Liver (tissue), 3 donors: ENCODE measurements around the gene CHKA.

Experiments
- EGR1 ChIP-seq, 2 donors: IDR thresholded peaks; 2 replicates each; pipeline ENCODE4 v1.6.1; 2016 to 2018; ENCODE audit warnings: antibody characterized with exemption in 2 of 2, low read depth in 2 of 2
- GABPA ChIP-seq, 2 donors: IDR thresholded peaks in 1 of 2; conservative IDR thresholded peaks in 1 of 2; 2 replicates each; pipeline ENCODE4 v1.6.1; 2016; ENCODE audit warnings: antibody characterized with exemption in 2 of 2, mild to moderate bottlenecking in 1 of 2, moderate library complexity in 1 of 2
- JUND ChIP-seq, 2 donors: IDR thresholded peaks; 2 replicates each; pipeline ENCODE4 v1.6.1; 2016; ENCODE audit warnings: antibody characterized with exemption in 2 of 2
- NR2F2 ChIP-seq: IDR thresholded peaks from 2 replicates; pipeline ENCODE4 v1.6.1; 2016; ENCODE audit warnings: antibody characterized with exemption
- RAD21 ChIP-seq, 2 donors: IDR thresholded peaks; 2 replicates each; pipeline ENCODE4 v1.6.1; 2016; ENCODE audit warnings: antibody characterized with exemption in 2 of 2, mild to moderate bottlenecking in 2 of 2
- RXRA ChIP-seq, 2 donors: IDR thresholded peaks; 2 replicates each; pipeline ENCODE4 v1.6.1; 2017 to 2018; ENCODE audit warnings: antibody characterized with exemption in 2 of 2, mild to moderate bottlenecking in 1 of 2
- TAF1 ChIP-seq: conservative IDR thresholded peaks from 2 replicates; pipeline ENCODE4 v1.6.1; 2016; ENCODE audit warnings: antibody characterized with exemption, mild to moderate bottlenecking
- YY1 ChIP-seq: IDR thresholded peaks from 2 replicates; pipeline ENCODE4 v1.6.1; 2016; ENCODE audit warnings: antibody characterized with exemption, mild to moderate bottlenecking
- TF ChIP-seq, protein P1 (sequence below): fragments of 150-350 bp; IDR thresholded peaks from 2 replicates; pipeline ENCODE4 v1.5.1; 2017; ENCODE audit warnings: improper control_type of control experiment, low read depth, low read length; ENCODE audit not compliant: missing input control
- TF ChIP-seq, protein P2 (sequence below): IDR thresholded peaks from 2 replicates; pipeline ENCODE4 v1.6.1; 2016; ENCODE audit warnings: antibody characterized with exemption, mild to moderate bottlenecking
- TF ChIP-seq, protein P3 (sequence below): IDR thresholded peaks from 2 replicates; pipeline ENCODE4 v1.6.1; 2016; ENCODE audit warnings: antibody characterized with exemption
- TF ChIP-seq, protein P4 (sequence below): IDR thresholded peaks from 2 replicates; pipeline ENCODE4 v1.6.1; 2016; ENCODE audit warnings: antibody characterized with exemption
- donor health status: healthy.
- donor health status: healthy.

DNA sequence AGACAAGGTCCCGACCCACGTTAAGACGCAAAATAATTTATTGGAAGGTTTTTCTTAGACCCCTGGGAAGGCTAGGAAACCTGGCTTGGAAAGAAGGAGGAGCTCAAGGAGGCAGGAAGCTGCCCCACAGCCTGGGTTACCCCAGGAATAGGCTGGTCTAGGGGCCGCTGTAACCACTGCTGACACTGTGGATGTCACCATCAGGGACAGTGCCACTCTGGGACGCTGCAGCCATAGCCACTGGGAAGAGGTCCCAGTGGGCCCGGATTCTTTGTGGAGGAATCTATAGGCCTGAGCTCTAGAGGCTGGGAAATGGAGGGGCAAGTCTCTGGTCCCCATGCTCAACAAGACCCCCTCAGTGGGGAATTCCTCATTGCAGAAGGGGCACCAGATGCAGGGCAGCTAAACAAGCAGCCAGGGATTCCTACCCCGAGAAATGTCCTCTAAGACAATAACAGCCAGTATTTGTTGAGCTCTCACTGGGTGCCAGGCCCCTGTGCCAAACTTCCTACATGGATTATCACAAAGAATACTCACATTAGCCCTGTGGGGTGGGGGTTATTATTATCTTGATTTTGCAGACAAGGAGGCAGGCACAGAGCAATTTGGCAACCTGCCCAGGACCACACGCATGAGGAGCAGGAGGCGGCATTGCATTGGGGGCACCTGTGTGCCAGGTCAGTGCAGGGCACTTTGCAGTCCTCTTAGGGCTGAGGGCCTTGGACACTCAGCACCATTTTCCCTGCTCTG is 19.5 kb upstream of the CHKA start:
- no peak for TF ChIP-seq RAD21 (IDR thresholded peaks at IDR 0.05)
- no peak for TF ChIP-seq EGR1 (IDR thresholded peaks at IDR 0.05; ENCODE audit: low read depth in 2 of 2)
- TF ChIP-seq, protein P1, sequence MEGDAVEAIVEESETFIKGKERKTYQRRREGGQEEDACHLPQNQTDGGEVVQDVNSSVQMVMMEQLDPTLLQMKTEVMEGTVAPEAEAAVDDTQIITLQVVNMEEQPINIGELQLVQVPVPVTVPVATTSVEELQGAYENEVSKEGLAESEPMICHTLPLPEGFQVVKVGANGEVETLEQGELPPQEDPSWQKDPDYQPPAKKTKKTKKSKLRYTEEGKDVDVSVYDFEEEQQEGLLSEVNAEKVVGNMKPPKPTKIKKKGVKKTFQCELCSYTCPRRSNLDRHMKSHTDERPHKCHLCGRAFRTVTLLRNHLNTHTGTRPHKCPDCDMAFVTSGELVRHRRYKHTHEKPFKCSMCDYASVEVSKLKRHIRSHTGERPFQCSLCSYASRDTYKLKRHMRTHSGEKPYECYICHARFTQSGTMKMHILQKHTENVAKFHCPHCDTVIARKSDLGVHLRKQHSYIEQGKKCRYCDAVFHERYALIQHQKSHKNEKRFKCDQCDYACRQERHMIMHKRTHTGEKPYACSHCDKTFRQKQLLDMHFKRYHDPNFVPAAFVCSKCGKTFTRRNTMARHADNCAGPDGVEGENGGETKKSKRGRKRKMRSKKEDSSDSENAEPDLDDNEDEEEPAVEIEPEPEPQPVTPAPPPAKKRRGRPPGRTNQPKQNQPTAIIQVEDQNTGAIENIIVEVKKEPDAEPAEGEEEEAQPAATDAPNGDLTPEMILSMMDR: no peak
- TF ChIP-seq TAF1: no peak
- TF ChIP-seq RXRA (IDR thresholded peaks at IDR 0.05): no peak
- TF ChIP-seq, protein P2, sequence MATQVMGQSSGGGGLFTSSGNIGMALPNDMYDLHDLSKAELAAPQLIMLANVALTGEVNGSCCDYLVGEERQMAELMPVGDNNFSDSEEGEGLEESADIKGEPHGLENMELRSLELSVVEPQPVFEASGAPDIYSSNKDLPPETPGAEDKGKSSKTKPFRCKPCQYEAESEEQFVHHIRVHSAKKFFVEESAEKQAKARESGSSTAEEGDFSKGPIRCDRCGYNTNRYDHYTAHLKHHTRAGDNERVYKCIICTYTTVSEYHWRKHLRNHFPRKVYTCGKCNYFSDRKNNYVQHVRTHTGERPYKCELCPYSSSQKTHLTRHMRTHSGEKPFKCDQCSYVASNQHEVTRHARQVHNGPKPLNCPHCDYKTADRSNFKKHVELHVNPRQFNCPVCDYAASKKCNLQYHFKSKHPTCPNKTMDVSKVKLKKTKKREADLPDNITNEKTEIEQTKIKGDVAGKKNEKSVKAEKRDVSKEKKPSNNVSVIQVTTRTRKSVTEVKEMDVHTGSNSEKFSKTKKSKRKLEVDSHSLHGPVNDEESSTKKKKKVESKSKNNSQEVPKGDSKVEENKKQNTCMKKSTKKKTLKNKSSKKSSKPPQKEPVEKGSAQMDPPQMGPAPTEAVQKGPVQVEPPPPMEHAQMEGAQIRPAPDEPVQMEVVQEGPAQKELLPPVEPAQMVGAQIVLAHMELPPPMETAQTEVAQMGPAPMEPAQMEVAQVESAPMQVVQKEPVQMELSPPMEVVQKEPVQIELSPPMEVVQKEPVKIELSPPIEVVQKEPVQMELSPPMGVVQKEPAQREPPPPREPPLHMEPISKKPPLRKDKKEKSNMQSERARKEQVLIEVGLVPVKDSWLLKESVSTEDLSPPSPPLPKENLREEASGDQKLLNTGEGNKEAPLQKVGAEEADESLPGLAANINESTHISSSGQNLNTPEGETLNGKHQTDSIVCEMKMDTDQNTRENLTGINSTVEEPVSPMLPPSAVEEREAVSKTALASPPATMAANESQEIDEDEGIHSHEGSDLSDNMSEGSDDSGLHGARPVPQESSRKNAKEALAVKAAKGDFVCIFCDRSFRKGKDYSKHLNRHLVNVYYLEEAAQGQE: no peak
- TF ChIP-seq GABPA (IDR thresholded peaks at IDR 0.05 in 1 of 2, conservative IDR thresholded peaks at IDR 0.05 in 1 of 2): no peak
- TF ChIP-seq, protein P3, sequence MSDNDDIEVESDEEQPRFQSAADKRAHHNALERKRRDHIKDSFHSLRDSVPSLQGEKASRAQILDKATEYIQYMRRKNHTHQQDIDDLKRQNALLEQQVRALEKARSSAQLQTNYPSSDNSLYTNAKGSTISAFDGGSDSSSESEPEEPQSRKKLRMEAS: no peak
- no peak for TF ChIP-seq YY1
- no peak for TF ChIP-seq NR2F2
- TF ChIP-seq JUND (IDR thresholded peaks at IDR 0.05): no peak
- TF ChIP-seq, protein P4, sequence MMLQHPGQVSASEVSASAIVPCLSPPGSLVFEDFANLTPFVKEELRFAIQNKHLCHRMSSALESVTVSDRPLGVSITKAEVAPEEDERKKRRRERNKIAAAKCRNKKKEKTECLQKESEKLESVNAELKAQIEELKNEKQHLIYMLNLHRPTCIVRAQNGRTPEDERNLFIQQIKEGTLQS: no peak
